ENCODE measurements around the gene POLR3GL. TPM values are rescaled to one million over a fixed set of nuclear protein-coding genes. Genes with fewer than 3 reads are reported as not detected.

The POLR3GL gene
- total RNA-seq, 2 experiments from 2014 or later, result 27.3 to 30.9 TPM

GRCh38 chr1:146007489-146008133, 43.1 kb downstream of the POLR3GL start:
- H3K4me1 Mint-ChIP-seq (ENCODE audit: low read depth), result peaks cover 40% of the 10 kb centered on the region
- intact Hi-C loops (cut with micrococcal nuclease), result loop anchor here (1.0 to 2.0 kb wide), 3 partner anchors 30 to 89 kb away; partner anchors contain the start of genes PEX11B and RBM8A
- H3K4me3 Mint-ChIP-seq, result no peak overlapping the region
- DNase-seq, result no peak
- H3K9me3 Mint-ChIP-seq, result no peaks in the 10 kb centered on the region
- H3K27ac Mint-ChIP-seq, result peak overlapping the region; percentile 76
- H3K36me3 Mint-ChIP-seq, result no peaks in the 10 kb centered on the region
- POLR2A ChIA-PET, result interaction anchor here (0.6 to 2.4 kb wide), 7 partner anchors 10 to 81 kb away, joined by 3 to 25 read pairs (median 3); partner anchors contain the start of genes ANKRD34A and POLR3GL
- CTCF ChIA-PET, result interaction anchor here (0.6 to 7.5 kb wide), 28 partner anchors 10 to 161 kb away, joined by 3 to 222 read pairs (median 6); partner anchors contain the start of genes ANKRD34A, ANKRD35, HJV and LIX1L
- H3K27me3 Mint-ChIP-seq, result no peaks in the 10 kb centered on the region

- peaks cover 30% of the 10 kb centered on the region for H3K4me1 Mint-ChIP-seq (ENCODE audit: low read depth)
- ChIA-PET POLR2A (interaction anchor here (1.5 kb wide), 1 partner anchor 31 kb away, joined by 4 read pairs; no protein-coding TSS in a partner anchor), CTCF (interaction anchor here (3.6 to 7.5 kb wide), 3 partner anchors 32 to 164 kb away, joined by 17 to 222 read pairs (median 36); partner anchors contain the start of gene NUDT17)
- no peak overlapping the region for H3K27ac Mint-ChIP-seq
- intact Hi-C loops (cut with micrococcal nuclease), result no loop called here
- no peak for DNase-seq
- no peaks in the 10 kb centered on the region for H3K27me3 Mint-ChIP-seq
- H3K9me3 Mint-ChIP-seq, result no peaks in the 10 kb centered on the region
- H3K36me3 Mint-ChIP-seq, result no peaks in the 10 kb centered on the region
- H3K4me3 Mint-ChIP-seq, result no peak overlapping the region
Measured at GRCh38 chr1:146010126-146010738, 45.7 kb downstream of the POLR3GL start.

- Mint-ChIP-seq H3K27me3 (peaks cover 5% of the 10 kb centered on the region), H3K27ac (no peak overlapping the region), H3K9me3 (no peaks in the 10 kb centered on the region), H3K4me3 (no peak overlapping the region), H3K4me1 (ENCODE audit: low read depth) (peaks cover 10% of the 10 kb centered on the region), H3K36me3 (no peaks in the 10 kb centered on the region)
- intact Hi-C loops (cut with micrococcal nuclease), result loop anchor here (1.0 kb wide), 3 partner anchors 36 to 167 kb away; no protein-coding TSS in a partner anchor
- DNase-seq, result peak; percentile 63
- POLR2A ChIA-PET, result interaction anchor here (1.0 to 1.3 kb wide), 3 partner anchors 12 to 39 kb away, joined by 3 to 6 read pairs (median 3); no protein-coding TSS in a partner anchor
- CTCF ChIA-PET, result interaction anchor here (0.6 to 7.5 kb wide), 11 partner anchors 20 to 168 kb away, joined by 3 to 222 read pairs (median 5); partner anchors contain the start of genes ANKRD34A, NUDT17 and POLR3GL
Measured at GRCh38 chr1:146012703-146013558, 48.4 kb downstream of the POLR3GL start.

- no peaks in the 10 kb centered on the region for H3K36me3 Mint-ChIP-seq
- ChIA-PET POLR2A (interaction anchor here (1.3 kb wide), 1 partner anchor 12 kb away, joined by 3 read pairs; no protein-coding TSS in a partner anchor), CTCF (interaction anchor here (0.7 to 2.3 kb wide), 3 partner anchors 36 to 165 kb away, joined by 3 to 14 read pairs (median 5); no protein-coding TSS in a partner anchor)
- H3K4me1 Mint-ChIP-seq (ENCODE audit: low read depth), result peaks cover 10% of the 10 kb centered on the region
- no peak overlapping the region for H3K27ac Mint-ChIP-seq
- DNase-seq, result no peak
- no peaks in the 10 kb centered on the region for H3K9me3 Mint-ChIP-seq
- H3K4me3 Mint-ChIP-seq, result no peak overlapping the region
- peaks cover 5% of the 10 kb centered on the region for H3K27me3 Mint-ChIP-seq
- intact Hi-C loops (cut with micrococcal nuclease), result loop anchor here (1.0 kb wide), 3 partner anchors 36 to 167 kb away; no protein-coding TSS in a partner anchor
Measured at GRCh38 chr1:146013559-146013922, 49.1 kb downstream of the POLR3GL start.

- no peak overlapping the region for H3K4me3 Mint-ChIP-seq
- H3K36me3 Mint-ChIP-seq, result no peaks in the 10 kb centered on the region
- peaks cover 27% of the 10 kb centered on the region for H3K27me3 Mint-ChIP-seq
- H3K4me1 Mint-ChIP-seq (ENCODE audit: low read depth), result peaks cover 15% of the 10 kb centered on the region
- CTCF ChIA-PET, result interaction anchor here (0.7 to 3.9 kb wide), 9 partner anchors 9 to 174 kb away, joined by 3 to 19 read pairs (median 3); partner anchors contain the start of gene NUDT17
- DNase-seq, result no peak
- no peaks in the 10 kb centered on the region for H3K9me3 Mint-ChIP-seq
- intact Hi-C loops (cut with micrococcal nuclease), result no loop called here
- POLR2A ChIA-PET, result interaction anchor here (0.6 kb wide), 1 partner anchor 89 kb away, joined by 3 read pairs; the partner anchor contains the start of gene RBM8A
- no peak overlapping the region for H3K27ac Mint-ChIP-seq
Measured at GRCh38 chr1:146016891-146017290, 52.4 kb downstream of the POLR3GL start.

GRCh38 chr1:146019231-146020057, 55.0 kb downstream of the POLR3GL start:
- CTCF ChIA-PET, result interaction anchor here (1.0 to 3.9 kb wide), 7 partner anchors 12 to 174 kb away, joined by 3 to 19 read pairs (median 5); partner anchors contain the start of gene NUDT17
- Mint-ChIP-seq H3K4me3 (peak overlapping the region; percentile 6), H3K27me3 (peaks cover 29% of the 10 kb centered on the region), H3K36me3 (no peaks in the 10 kb centered on the region), H3K27ac (no peak overlapping the region), H3K9me3 (no peaks in the 10 kb centered on the region), H3K4me1 (ENCODE audit: low read depth) (peaks cover 8% of the 10 kb centered on the region)
- DNase-seq, result no peak
- POLR2A ChIA-PET, result no interaction called here
- intact Hi-C loops (cut with micrococcal nuclease), result no loop called here

- intact Hi-C loops (cut with micrococcal nuclease), result no loop called here
- Mint-ChIP-seq H3K27ac (no peak overlapping the region), H3K4me1 (ENCODE audit: low read depth) (peaks cover 8% of the 10 kb centered on the region), H3K27me3 (peaks cover 30% of the 10 kb centered on the region), H3K9me3 (no peaks in the 10 kb centered on the region), H3K36me3 (no peaks in the 10 kb centered on the region), H3K4me3 (no peak overlapping the region)
- ChIA-PET CTCF (interaction anchor here (1.0 to 3.9 kb wide), 3 partner anchors 12 to 47 kb away, joined by 3 to 16 read pairs (median 5); no protein-coding TSS in a partner anchor), POLR2A (no interaction called here)
- DNase-seq, result no peak
Measured at GRCh38 chr1:146020058-146021049, 55.9 kb downstream of the POLR3GL start.

GRCh38 chr1:146021050-146021445, 56.6 kb downstream of the POLR3GL start:
- CTCF ChIA-PET, result interaction anchor here (1.1 to 1.7 kb wide), 4 partner anchors 13 to 176 kb away, joined by 4 to 5 read pairs (median 4); partner anchors contain the start of gene NUDT17
- Mint-ChIP-seq H3K36me3 (no peaks in the 10 kb centered on the region), H3K9me3 (no peaks in the 10 kb centered on the region), H3K27ac (no peak overlapping the region), H3K4me3 (no peak overlapping the region), H3K27me3 (peaks cover 27% of the 10 kb centered on the region), H3K4me1 (ENCODE audit: low read depth) (peaks cover 8% of the 10 kb centered on the region)
- no peak for DNase-seq
- intact Hi-C loops (cut with micrococcal nuclease), result no loop called here
- POLR2A ChIA-PET, result interaction anchor here (1.2 kb wide), 1 partner anchor 31 kb away, joined by 3 read pairs; no protein-coding TSS in a partner anchor

- ChIA-PET CTCF (interaction anchor here (1.1 to 1.7 kb wide), 5 partner anchors 10 to 177 kb away, joined by 4 to 6 read pairs (median 5); partner anchors contain the start of gene NUDT17), POLR2A (interaction anchor here (0.7 to 1.2 kb wide), 2 partner anchors 30 to 162 kb away, joined by 3 read pairs; partner anchors contain the start of gene PIAS3)
- intact Hi-C loops (cut with micrococcal nuclease), result no loop called here
- Mint-ChIP-seq H3K27ac (no peak within 1 kb of the TSS), H3K9me3 (no peaks in the 10 kb centered on the region), H3K4me1 (ENCODE audit: low read depth) (peaks cover 8% of the 10 kb centered on the region), H3K27me3 (peaks cover 27% of the 10 kb centered on the region), H3K4me3 (no peak within 1 kb of the TSS), H3K36me3 (no peaks in the 10 kb centered on the region)
- DNase-seq, result no peak
Measured at GRCh38 chr1:146021622-146022402, 57.3 kb downstream of the POLR3GL start, which contains the start of gene HJV. TSS of gene HJV (minus strand) at chr1:146021735. CDS start at chr1:146020231, 1,504 bp downstream.

Data from activated CD4-positive, alpha-beta memory T cell treated with anti-CD3 and anti-CD28 coated beads for 36 hours (primary cell).